Activated CD8-positive, alpha-beta memory T cell treated with anti-CD3 and anti-CD28 coated beads, Interleukin-2, amount 50 U/mL, for 1 hour (primary cell): Measurements from ENCODE around the gene HIPK2.

Experiments used
- DNase-seq: peaks from one replicate; pipeline ENCODE4 v3.0.0-alpha.2; 2020; ENCODE audit errors: extremely low read depth

HIPK2 gene

DNA sequence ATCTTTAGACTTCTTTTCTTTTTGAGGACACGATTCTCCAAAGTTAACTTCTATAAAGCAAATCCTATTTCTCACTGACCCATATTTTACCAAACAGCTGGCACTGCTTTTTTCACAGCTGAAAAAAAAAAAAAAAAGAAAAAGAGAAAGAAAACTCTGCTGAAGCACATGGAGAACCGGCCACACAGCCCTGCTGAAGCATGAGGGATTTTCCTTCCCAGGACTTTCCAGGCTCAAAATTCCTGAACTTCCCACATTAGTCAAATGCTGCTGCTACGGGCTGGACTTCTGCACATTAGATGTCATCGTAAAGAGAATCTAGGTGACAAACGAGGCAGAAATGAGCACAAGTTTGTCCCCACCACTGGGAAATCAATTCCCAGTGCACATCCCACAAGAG is 25.2 kb downstream of the HIPK2 start:
- no peak for DNase-seq

DNA sequence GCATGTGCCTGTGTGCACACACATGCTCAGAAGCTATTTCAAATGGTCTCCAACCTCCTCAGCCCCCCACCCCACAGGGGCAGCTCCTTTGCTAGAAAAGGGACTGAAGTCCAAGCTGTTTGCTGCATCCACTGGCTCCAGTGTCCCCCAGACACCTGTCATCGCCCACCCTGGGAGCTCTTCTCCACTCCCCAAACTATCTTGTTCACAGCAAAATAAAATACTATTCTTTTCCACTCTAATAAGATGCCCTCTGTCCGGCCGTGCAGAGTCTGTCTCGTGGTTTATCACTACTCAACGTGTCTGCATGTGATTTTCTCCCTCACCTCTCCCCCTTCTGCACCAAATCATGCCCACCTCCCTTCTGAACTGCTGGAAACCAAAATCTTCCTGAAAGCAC is 25.6 kb downstream of the HIPK2 start:
- no peak for DNase-seq

DNA sequence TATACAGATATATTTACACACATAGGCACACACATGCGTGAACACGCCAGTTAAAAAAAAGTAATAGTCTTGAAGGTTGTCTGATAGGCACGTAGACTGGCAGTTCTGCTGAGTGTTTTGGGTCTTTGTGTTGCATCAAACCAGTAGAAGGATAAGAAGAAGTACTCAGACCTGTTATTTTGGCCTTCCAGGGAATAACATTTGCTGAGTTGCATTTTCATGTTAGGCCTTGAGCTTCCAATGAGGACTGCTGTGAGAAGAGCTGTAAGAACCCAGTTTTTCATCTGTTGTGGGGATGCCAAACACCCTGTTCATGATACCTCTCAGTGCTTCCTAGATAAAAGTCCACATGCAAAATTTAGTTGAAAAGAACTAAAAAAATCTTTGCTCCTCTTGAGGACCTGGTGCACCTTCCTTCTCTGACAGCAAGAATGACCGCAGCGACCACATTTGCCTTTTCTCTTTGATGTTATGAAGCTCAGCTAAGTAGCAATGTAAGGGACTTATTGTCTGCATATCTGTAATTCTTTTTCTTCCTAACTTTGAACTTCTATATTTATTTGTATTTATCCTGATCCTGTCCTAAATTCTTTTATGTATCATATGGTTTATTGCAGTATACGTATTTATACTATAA is 27.2 kb downstream of the HIPK2 start:
- DNase-seq, result no peak

DNA sequence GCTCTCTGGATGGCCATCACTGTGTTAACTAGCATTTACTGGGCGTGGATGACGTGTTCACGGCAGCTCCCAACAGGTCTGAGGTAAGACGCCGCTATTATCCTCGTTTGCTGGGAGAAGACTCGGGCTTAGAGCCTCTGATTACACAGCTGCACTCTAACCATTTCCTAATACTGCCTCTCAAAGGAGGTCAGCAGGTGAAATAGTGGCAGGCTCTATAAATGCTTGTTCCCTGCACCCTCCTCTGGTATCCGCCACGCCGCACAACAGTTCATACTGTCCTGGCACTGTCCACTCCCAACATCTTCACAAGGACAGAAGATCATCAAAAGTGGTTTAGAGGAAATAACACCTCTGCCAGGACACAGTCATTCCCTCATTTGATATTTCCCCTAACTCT is 28.3 kb downstream of the HIPK2 start:
- no peak for DNase-seq

DNA sequence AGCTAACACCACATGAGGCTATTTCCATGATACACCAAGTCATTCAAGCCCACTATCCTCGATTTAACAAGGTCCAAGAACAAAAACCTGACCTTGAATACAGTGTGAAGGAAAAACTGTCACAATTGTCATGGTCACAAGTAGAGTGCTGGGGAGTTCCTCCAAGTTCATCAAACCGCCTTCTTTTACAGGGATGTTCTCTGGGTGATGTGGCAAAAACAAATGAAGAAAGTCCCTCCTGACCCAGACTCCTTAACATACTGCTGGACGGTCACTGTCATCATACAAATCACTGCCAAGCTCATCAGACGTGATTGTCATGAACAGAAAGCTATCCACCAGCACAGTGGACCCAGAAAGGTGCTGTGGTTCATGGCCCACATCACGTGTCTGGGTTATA is 28.9 kb downstream of the HIPK2 start:
- no peak for DNase-seq

DNA sequence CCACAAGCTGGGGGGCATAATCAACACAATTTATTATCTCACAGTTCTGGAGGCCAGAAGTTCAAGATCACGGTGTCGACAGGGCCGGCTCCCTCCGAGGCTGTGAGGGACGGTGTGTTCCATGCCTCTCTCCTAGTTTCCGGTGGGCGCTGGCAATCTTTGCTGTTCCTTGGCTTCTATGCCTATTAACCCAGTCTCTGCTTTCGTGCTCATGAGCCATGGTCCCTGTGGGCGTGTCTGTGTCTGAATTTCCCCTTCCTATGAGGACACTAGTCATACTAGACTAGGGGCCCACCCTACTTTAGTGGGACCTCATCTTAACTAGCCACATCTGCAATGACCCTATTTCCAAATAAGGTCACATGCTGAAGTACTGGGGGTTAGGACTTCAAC is 29.4 kb downstream of the HIPK2 start:
- DNase-seq, result no peak

DNA sequence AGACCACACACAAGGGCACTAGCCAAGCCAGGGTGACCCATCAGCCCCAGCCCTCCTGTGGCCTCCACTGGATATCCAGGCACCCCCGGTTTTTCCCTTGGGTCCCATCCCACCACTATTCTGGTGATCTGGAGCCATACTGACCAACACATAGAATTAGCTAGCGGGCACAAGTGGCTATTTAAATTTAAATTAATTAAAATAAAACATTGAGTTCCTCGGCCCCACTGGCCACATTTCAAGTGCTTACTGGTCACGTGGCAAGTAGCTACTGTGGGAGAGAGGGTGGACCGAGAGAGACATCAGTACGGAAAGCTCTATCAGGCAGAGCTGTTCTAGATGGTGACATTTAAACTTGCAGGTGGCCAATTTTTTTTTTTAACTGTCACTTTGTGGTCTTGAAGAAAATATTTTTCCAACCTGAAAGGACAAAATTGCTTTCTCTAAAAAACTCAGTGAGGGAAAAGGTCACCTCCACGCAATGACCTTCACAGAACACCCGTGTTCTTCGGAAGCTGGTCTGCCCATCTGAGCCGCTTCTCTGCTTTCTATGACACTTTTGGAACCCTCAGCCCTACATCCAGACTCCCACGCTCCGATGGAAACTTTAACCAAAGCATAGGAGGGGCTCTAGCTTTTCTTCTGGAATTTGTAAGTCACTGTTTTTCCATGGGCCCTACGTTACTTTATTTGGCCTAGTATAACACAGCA is 30.0 kb downstream of the HIPK2 start:
- no peak for DNase-seq

DNA sequence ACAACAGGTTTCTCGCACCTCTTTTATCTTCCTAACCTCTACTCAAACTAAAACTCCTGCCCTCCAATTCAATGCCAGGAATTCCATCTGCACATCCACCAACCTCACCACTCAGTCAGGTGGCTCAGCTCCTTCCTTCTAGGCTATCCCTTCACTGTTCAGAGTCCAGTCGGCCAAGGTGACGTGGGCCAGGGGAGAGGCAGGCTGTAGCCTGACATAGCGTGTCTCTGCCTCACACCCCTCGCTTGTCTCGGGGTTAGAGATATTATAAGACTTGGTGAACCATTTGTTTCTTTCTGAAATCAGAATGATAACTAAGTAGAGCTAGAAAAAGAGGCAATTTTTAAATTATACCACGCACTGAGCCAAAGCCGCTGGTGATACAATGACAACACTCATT is 31.1 kb downstream of the HIPK2 start:
- no peak for DNase-seq

DNA sequence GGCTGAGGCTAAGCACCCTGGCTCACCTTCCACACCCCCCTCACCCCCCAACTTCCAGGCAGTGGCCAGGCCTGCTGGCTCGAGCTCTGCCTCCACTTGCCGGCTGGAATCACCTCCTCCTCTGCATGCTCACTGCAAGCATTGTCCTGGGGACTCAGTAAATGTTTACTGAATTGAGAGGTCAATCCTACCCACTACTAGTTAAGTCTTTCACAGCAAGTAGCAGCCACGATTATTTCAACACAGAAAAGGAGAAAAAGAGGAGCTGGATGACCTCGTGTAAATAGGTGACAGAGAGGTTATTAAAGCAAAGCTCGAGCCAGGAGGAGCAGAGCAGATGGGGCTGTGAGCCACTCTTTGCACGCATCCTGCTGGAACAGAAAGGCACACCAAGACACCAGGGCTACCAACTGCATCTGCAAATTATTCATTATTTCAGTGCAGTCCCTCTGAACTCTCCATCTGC is 32.1 kb downstream of the HIPK2 start:
- no peak for DNase-seq

DNA sequence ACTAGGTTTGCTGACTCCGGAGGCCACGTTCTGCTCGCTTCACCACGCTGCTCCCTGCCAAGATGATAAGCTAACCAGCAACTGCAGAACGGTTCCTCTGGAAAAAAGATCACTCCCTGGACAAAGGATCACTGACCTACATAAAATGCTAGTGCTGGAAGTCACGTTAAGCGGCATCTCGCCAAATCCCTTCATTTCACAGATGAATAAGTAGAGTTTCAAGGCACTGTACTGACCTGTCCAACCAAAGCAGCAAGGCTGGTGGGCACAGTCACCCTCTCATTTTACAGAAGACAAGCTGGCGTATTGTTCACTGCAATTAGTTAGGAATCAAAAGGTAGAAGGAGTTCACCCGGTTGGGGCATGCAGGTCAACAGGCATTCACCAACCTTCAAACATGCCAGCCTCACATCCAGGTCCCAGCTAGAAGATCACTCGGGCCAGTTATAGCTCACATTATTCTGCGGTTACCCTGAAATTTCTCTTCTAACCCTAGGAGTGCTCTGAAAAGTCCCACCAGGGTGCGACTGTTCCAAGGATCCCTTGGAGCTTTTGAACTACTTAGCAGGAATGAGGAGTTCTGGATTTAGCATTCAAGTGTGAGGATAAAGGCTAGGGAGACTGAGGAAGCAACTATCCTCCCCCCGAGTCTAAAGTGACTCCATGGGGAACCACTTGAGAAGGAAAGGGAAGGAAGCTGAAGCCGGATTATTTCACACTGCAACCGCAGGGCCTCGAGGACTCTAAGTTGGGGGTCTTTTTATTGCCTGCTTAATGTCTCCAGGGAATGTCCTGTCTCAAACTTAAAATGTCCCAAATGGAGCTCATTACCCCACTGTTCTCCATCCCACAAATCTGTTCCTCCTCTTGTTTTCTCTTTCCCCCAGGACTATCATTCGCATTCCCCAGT is 32.8 kb downstream of the HIPK2 start:
- no peak for DNase-seq

DNA sequence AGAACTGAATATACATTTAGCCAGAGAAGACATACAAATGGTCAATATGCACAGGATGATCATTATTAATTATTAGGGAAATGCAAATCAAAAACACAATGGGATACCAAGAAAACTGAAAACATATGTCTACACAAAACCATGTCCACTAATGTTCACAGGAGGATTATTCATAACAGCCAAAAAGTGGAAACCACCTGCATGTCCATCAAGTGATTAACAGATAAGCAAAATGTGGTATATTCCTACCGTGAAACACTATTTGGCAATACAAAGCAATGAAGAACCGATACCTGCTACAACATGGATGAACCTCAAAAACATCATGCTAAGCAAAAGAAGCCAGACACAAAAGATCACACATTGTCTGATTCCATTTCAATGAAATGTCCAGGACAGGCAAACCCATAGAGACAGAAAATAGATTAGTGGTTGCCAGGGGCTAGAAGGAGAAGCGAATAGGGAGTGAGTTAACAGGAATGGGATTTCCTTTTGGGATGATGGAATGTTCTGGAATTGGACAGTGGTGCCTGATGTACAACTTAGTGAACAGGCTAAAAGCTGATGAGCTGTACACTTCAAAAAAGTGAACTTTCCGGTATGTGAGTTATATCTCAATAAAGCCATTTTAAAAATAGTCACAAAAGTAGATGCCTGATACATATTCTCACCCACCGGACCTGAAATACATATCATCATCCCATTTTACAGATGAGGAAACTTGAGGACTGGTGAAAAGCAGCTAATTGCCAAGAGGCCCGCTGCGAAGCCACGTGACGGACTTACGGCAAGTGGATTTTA is 33.6 kb downstream of the HIPK2 start:
- no peak for DNase-seq

DNA sequence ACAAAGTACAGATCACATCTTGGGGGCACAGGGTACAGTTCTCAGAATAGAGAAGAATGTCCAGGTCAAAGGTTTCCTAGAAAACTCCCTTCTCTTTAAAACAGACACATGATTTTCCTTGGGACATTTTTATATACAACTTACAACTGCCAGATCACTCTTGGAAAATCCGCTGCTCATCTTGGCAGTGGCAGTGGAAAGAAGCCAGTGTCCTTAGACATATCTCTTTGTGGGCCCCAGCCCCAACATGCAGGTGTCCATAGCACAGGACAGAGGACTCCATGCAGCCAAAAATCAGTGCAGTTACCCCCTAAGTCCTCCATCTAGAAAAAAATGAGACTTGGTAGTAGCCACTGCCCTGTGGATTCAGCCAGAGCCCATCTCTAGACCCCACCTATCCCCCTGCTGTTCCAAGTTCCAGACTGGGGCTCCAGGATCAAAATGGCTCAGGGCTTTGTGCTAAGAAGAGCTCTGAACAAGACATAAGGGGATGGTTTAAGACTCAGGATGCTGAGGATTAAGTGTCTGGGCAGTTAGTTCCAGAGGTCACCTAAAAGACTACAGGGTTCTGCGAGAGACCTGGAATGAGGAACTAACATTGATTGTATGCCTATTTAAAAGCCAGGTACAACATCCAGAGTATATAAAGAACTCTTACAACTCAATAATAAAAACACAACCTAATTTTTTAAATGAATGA is 34.4 kb downstream of the HIPK2 start:
- DNase-seq, result no peak

DNA sequence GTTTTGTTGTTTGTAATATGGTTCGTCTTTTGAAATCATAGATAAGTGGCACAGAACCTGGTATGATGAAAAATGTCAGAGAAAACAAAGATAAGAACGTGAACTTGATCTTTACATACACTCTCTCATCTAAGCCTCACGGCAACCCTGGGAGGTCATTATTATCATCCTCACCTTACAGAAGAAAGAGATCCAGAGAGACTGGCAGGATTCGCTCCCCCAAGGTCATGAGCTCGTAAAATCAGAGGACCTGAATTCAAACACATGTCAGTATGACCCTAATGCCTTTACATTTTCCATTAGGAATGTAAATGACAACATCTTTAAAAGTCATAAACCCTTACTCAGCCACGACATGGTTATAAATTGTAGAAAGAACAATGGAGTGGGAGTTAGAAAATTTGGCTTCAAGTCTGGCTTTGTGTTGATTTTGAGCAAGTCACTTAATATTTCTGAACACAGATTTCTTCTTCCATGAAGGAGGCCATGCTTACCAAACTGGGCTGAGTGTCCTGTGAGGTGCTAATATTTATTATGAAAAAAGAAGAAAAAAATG is 35.9 kb downstream of the HIPK2 start:
- DNase-seq, result no peak

DNA sequence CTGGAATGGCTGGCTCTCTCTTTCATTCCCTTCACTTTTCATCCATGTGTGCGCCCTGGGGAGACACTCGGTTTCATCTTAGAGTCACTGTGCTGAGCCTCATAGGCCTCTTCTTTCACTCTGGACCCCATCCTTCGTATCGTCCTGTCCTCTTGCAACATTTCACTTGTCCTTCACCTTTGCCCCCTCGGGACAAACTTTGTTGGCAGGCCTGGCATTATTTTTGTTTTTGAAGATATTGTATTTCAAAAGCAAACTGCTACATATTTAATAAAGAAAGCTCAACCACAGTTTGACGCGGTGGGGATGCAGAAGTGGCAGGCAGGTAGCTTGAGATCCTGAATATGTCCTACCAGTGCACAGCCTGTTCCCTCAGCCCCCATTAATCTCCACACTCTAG is 36.6 kb downstream of the HIPK2 start:
- DNase-seq, result no peak

DNA sequence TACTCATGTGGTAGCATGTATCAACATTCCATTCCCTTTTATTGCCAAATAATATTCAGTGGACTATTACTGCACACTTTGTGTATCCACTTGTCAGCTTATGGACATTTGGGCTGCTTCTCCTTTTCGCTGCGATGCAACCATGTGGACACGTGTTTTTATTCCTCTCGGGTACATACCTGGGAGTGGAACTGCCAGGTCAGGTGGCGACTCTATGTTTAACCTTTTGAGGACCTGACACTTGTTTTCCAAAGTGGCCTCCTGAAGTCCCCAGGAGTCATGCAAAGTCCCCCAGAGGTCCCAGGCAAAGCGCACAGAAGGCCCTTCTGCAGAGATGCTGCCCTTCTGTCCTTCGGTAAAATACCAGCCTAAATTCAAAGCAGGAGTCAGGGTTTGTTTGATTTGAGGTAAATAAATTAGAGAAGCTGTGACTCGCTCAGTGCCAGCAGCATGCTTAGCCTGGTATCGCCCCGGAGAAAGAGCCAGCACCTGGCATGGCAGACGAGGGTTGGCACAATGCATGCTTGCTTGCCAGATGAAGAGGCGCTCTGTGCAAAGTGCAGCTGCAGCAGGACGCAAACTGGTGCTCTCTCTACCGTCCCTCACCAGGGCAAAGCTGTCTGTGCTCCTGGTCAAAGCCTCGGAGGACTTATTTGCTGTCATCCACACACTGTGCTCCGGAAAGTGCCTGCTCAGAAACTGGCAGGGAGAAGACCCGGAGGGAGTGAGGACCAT is 37.8 kb downstream of the HIPK2 start:
- DNase-seq, result no peak

DNA sequence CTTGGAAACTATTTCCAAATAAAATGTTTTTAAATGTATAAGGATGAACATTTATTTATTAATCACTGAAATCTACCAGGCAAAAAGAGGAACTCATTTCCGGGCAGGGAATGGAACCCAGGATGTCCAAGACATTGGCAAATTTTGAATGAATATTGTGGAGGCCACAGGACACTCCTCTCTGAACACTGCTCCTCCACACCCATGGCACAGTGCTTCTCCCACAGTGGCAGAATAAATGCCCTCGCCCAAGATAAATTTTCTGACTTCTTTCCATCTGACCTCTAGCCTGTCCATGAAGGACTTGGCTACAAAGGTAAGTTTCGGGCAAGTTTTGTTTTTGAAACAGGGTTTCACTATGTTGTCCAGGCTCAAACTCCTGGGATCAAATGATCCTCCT is 39.0 kb downstream of the HIPK2 start:
- DNase-seq, result no peak

DNA sequence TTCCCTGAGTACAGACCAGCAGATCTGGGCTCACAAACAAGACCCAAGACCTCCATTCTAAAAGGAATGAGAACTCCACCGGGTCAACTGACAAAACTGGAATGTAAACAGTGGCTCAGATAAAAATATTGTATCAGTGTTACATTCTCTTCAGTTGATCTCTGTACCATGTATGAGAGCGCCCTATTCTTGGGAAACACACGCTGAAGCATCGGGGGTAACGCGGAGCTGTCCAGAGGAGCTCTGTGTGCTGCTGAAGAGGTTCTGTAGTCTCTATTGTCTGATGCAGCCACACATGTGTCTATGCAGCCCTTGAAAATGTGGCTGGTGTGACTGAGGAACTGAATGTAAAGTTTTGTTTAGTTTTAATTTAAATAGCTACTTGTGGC is 39.7 kb downstream of the HIPK2 start:
- DNase-seq, result no peak

DNA sequence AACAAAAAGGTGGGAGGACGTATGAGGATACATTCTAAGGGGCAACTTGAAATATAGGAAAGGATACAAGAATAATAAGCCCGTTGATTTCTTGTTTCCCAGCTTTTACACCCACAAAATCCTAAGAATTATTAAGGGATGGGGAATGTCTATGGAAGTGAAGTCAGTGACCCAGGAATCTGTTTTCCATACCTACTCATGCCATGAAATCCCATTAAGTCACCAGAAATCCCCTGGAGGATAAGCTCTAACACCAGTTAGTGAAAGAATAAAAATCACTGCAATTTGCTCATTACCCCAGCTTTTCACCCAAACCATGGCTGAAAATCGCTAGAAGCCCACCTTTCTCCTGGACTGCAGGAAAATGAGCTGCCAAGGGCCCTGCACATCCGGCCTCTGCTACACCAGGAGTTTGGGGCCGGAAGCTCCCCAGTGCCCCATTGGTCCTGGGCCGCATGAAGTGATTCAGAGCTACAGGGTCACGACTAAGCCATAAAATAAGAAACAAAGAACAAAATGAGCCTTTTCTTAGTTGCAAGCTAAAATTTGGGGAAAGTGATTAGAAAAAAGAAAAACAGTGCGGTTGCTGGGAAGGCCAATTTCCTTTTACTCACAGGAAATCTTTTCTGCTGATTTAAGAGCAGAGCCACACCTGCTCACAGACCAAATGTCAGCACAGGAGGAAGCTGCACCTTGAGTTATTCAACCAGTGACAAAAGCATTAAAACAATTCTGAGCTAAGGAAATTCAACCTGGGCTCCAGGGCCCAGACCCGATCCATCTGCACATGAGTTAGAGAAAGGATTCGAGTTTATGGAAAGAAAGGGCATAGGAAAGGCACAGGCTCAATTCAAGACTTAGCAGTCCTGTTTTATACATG is 40.3 kb downstream of the HIPK2 start:
- no peak for DNase-seq

DNA sequence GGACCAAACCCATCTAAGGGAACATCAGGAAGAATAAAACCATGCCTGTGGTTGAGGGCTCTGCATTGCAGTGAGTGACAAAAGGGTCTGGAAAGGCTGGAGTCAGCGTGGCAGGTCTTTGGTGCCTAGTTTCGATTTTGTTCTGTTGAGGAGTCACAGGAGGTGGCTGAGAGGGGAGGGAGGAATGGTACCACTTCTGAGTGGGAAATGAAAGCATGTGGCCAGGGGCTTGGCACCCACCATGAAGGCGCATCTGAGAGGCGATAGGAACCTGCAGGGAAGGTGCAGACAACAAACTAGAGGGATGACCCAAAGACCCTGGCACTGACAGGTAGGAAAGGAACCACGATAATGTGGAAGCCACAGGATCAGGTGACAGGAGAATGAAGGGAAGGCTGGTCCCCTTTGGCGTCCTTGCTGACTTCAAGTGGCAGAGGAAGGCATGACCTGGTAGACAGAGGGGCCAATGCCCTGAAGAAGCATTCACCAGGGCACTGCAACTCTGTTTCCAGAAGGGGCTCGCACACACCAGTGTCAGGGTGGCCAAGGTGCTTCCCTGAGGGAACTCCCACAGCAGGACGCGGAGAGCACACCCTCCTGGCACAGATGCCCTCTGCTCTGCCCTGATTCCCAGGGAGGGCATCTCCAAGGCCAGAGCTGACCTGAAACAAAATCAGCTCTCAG is 41.7 kb downstream of the HIPK2 start:
- no peak for DNase-seq
